NB4 (cell line): ENCODE measurements around the gene TSPAN15.

Experiments
- DNase-seq: peaks from one replicate; pipeline ENCODE4 v3.0.0; 2010; ENCODE audit warnings: low read depth
- H3K4me3 ChIP-seq: one replicate; pipeline ENCODE4 v1.5.1; 2011; ENCODE audit warnings: mild to moderate bottlenecking, low read depth, low read length, moderate library complexity
- CTCF ChIP-seq: IDR thresholded peaks from one replicate; pipeline ENCODE4 v1.5.1; 2012; ENCODE audit warnings: low read depth, low read length
- MAX ChIP-seq: IDR thresholded peaks from 2 replicates; pipeline ENCODE4 v1.6.1; 2011; ENCODE audit warnings: low read depth, low read length
- MYC ChIP-seq: IDR thresholded peaks from 2 replicates; pipeline ENCODE4 v1.6.1; 2011; ENCODE audit warnings: low read depth, low read length
- POLR2A ChIP-seq: IDR thresholded peaks from 2 replicates; pipeline ENCODE4 v1.6.1; 2011; ENCODE audit warnings: mild to moderate bottlenecking; ENCODE audit not compliant: insufficient read length; ENCODE audit errors: extremely low read depth

Gene TSPAN15

GRCh38 chr10:69455006-69455763 lies 3.9 kb downstream of the TSPAN15 start:
- DNase-seq = no peak
- no peak overlapping the region for H3K4me3 ChIP-seq
- no peak for TF ChIP-seq POLR2A

- no peak overlapping the region for H3K4me3 ChIP-seq
- TF ChIP-seq MAX (no peak), POLR2A (no peak), CTCF (no peak), MYC (no peak)
- DNase-seq = no peak
Observed at GRCh38 chr10:69456880-69457693, 5.8 kb downstream of the TSPAN15 start.

- H3K4me3 ChIP-seq = no peak overlapping the region
- TF ChIP-seq CTCF = no peak
- TF ChIP-seq MAX = no peak
- TF ChIP-seq MYC = no peak
- TF ChIP-seq POLR2A = no peak
- DNase-seq = no peak
Observed at GRCh38 chr10:69457771-69458237, 6.5 kb downstream of the TSPAN15 start.

- no peak for DNase-seq
- no peak overlapping the region for H3K4me3 ChIP-seq
- TF ChIP-seq MAX (no peak), POLR2A (no peak), MYC (no peak), CTCF (no peak)
Observed at GRCh38 chr10:69458430-69459100, 7.3 kb downstream of the TSPAN15 start.

- no peak overlapping the region for H3K4me3 ChIP-seq
- TF ChIP-seq MYC (no peak), CTCF (no peak), POLR2A (no peak), MAX (no peak)
- no peak for DNase-seq
Observed at GRCh38 chr10:69459101-69459790, 8.0 kb downstream of the TSPAN15 start.
